ENCODE data around the gene SLC7A6.
"Not testable (repeated sequence)": the region's sequence is repeated elsewhere in the genome, so short reads cannot be mapped to it uniquely, and the experiment has no call there.

The SLC7A6 gene

DNA sequence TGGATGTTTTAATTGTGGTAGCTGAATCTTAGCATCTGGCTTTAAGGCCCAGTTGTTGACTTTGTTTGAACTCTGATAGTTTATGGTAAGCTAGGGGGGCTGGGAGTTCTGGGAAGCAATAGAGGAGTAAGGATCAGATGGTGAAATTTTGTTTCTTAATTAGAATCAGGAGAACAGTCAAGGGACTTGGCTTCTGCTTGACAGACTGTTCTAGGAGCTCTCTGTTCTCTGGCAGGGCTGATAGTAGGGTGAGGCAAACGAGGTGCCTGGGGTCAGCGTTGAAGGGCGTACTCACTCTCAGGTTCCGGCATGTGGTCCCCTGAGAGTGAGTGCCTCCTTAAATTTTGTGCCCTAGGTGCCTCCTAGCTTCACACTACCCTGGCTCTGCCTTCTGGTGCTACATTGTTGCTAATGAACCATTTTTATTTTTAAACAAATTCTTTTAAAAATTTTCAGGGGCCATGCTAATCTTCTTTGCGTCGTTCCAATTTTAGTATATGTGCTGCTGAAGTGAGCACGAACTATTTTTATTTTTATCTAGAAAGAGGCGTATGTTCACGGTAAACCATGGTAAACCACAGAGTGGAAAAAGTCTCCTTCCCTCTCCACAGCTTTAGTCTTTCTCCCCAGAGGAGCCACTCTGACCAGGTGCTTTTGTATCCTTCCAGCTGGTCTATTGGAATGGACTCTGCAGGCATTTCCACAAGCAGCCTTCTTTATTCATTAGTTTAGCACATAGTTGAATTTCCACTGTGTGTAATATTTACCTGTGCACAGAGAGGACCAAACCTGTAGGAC, 19.7 kb downstream of the SLC7A6 start:
- DNase-seq (ENCODE audit: low read depth in 2 of 2), result no peak

DNA sequence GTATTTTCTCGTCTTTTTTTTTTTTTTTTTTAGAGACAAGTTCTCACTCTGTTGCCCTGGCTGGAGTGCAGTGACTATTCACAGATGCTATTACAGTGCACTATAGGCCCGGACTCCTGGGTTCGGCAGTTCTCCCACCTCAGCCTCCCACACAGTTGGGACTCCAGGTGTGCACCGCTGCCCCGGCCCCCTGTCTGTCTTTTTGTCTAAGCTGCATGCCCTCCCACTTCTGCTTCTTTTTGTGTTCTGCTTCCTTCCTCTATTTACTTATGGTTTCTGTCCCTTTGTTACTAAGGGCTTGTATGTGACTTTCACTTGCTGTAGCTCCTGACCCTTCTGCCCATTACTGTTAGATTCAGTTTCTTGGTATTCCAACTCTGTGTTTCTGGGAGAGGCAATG, 20.5 kb downstream of the SLC7A6 start:
- DNase-seq (ENCODE audit: low read depth in 2 of 2), result no peak

DNA sequence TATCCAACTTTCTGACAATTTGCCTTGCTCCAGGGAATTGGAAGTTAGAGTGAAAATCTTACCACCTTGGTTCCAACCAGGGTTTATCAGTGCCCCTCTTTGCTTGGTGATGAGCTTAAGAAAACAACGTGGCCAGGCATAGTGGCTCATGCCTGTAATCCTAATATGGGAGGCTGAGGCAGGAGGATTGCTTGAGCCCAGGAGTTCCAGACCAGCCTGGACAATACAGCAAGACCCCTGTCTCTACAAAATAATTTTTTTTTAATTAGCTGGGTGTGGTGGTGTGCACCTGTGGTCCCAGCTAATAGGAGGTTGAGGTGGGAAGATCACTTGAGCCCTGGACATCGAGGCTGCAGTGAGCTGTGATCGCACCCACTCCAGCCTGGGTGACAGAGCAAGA, 21.4 kb downstream of the SLC7A6 start:
- no peak for DNase-seq (ENCODE audit: low read depth in 2 of 2)

DNA sequence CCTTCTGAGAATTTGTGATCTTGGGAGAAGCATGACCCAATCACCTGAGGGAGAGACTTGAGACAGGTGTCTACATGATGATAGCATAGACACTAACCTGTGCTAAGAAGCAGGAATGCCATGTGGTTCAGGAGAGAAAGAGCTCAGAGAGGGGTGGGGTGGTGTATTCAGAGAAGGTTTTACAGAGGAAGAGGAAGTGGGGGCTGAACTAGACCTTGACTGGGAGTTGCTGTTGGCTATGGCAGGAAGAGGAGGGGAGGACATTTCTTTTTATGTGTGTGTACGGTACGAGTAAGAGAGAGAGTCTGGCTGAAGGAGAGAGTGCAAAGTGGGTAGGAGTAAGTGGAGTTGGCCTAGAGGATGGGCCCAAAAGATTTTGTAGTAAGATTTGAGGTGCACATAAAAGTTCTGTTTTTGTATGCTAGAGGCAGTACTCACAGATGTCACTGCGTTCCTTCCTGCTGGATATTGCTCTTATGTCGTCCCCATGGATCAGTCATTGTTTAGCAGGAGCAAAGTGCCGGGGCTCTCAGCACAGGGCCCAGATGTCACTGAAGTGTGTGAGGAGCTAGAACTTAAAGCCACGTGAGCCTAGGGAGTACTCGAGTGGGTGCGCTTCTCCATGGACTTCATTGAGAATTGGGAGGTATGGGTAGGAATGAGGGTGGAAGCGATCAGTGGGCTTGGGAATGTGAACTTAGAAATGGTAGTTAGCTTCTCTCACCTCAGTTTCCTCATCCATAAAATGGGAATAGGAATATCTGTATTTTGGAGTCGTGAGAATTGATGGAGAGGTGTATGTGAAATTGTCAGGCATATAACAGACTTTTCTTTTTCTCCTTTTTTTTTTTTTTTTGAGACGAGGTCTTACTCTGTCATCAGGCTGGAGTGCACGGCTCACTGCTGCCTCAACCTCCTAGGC, 22.1 kb downstream of the SLC7A6 start:
- no peak for DNase-seq (ENCODE audit: low read depth in 2 of 2)

DNA sequence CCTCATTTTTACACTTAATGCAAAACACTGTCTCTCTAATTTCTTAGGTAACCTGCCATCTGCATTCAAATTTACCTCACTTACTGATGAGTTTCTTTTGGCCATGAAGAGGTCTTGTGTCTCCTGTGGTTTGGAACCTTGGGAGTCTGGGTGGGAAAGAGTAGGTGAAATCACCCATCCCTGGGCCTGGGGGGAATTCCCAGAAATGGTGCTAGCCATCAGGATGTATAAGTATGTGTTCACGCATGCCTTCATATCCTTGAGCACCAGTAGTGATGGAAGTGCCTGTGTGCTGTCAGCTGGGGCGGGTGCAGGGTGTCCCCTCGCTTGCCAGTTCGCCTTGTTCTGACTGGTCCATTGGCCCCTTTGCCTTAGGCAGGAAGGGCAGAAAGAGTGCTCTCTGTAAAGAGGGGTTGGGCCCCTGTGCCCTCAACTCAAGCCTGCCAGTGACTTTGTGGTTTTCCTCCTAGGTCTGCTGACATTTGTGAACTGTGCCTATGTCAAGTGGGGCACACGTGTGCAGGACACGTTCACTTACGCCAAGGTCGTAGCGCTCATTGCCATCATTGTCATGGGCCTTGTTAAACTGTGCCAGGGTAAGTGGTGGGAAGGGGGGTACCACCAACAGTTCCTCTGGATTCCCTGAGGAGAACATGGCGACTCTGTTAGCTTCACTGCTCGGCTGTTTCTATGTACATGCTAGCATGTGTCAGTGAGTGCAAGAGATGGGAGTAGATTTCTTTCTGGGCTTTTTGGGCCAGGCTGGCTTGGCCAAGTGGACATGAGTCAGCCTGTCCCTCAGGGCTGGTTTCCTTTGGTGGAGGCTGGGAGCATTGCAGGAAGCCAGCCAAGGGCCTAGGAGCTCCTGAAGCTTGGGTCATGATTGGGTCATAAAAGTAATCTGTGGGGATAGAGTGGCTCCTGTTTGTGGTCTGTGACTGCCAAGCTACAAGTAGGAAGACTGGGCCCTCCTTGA, 23.2 kb downstream of the SLC7A6 start:
- DNase-seq (ENCODE audit: low read depth in 2 of 2), result no peak

DNA sequence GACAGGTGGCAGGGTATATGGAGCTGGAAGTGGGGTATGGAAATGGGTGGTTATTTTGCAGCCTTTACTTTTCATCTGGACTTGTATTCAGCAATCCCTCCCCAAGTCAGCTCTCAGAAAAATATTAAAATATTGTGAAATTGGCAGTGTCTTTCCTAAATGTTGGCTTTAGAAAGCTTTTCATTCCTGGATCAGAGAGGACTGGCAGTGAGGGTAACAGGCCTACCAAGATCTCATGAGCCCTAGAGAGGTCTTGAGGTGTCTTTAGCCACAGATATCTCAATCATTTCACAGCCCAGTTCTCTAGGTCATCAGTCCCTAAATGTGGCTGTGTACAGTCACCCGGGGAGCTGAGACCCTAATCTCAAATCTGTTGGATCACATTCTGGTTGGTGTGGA, 23.9 kb downstream of the SLC7A6 start:
- DNase-seq (ENCODE audit: low read depth in 2 of 2), result no peak

DNA sequence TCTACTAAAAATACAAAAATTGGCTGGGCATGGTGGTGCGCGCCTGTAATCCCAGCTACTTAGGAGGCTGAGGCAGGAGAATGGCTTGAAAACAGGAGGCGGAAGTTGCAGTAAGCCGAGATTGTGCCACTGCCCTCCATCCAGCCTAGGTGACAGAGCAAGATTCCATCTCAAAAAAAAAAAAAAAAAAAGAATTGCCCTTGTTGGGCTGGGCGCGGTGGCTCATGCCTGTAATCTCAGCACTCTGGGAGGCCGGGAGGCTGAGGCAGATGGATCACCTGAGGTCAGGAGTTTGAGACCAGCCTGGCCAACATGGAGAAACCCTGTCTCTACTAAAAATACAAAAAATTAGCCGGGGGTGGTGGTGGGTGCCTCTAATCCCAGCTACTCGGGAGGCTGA, 24.5 kb downstream of the SLC7A6 start:
- DNase-seq (ENCODE audit: low read depth in 2 of 2), result not testable (repeated sequence)

DNA sequence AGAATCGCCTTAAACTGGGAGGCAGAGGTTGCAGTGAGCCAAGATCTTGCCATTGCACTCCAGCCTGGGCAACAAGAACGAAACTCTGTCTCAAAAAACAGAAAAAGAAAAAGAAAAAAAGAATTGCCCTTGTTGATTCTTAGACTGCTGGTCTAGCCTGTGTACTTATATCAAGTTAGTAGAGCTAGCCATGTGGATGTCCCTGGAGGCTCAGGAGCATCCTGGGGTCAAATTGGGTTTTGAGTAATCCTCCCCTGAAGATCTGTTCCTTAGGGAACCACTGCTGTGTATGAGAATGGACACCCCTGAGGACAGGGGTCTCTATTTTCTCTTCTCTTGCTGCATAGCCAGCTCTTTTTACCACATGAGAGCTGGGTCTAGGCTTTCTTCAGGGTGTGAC, 24.9 kb downstream of the SLC7A6 start:
- DNase-seq (ENCODE audit: low read depth in 2 of 2), result no peak

DNA sequence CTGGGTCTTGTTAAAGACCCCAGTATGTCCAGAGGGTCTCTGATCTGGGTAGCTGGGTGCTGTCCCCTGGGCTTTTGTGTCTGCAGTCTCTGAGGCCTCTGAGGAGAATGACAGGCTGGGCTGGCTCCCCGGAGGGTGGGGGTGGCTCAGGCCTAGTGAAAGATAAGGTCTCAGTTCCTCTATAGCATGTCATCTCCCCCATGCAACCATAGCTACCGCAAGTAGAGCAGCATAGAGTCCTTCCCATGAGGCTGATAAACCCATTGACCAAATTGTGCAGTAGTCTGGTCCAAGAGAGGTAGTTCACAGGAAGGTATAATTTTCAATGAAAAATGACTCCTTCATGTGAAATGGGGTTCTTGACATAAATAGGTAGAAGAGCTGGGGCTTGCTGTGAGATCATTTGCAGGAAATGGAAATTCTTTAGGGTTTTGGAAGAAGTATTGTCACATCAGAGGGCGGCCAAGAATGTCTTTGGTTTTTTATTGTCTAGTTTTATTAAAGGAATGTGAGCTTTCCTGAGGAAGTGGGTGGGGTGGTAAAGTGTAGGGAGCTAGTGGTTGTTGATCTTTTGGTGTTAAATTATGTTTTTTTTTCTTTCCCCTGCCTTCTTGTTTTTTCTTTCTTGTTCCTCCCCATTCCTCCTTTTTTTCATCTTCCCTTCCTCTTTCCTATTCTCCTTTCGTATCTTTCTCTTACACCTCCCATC, 25.4 kb downstream of the SLC7A6 start:
- DNase-seq (ENCODE audit: low read depth in 2 of 2), result no peak

DNA sequence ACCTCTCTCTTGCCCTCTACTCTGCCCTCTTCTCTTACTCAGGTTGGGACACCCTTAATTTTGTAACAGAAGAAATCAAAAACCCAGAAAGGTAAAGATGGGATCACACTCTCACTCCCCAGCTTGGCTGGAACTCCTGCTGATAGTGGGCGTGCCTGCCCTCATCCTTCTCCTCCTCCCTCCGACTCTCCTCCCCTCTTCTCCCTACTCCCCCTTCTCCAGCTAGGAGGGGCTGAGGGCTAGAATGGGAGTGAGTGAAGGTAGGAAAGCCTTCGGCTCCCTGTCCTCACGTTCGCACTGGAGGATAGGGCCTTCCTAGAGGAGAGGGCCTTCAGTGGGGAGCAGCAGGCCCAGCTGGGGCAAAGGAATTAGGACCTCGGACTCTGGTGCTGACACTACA, 26.1 kb downstream of the SLC7A6 start:
- DNase-seq (ENCODE audit: low read depth in 2 of 2), result no peak

DNA sequence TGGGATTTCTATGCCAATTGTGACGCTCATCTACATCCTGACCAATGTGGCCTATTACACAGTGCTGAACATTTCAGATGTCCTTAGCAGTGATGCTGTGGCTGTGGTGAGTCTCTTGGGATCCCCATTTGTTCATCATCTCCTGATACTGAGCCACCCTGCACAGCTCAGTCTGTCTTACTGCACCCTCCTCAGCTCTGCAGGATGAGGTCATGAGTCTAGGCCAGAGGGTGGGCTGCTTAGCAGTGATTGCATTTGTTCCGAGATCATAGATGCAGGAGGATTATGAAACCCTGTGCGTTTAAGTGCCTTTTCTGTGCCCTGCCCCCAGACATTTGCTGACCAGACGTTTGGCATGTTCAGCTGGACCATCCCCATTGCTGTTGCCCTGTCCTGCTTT, 26.9 kb downstream of the SLC7A6 start:
- no peak for DNase-seq (ENCODE audit: low read depth in 2 of 2)

DNA sequence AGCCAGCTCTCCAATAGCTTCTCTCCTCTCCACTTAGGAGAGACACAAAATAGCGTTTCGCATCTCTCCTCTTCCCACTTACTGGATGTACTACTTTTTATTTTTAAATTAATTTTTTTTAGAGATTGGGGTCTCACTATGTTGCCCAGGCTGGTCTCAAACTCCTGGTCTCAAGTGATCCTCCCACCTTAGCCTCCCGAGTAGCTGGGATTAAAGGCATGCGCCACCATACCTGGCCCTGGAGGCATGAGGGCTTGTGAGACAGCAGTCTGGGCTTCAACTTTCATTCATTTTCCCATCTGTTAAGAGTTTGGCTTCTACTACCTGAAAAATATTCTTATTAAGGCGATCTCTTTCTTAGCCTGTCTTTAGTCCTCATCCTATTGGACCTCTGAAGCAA, 28.1 kb downstream of the SLC7A6 start:
- no peak for DNase-seq (ENCODE audit: low read depth in 2 of 2)

DNA sequence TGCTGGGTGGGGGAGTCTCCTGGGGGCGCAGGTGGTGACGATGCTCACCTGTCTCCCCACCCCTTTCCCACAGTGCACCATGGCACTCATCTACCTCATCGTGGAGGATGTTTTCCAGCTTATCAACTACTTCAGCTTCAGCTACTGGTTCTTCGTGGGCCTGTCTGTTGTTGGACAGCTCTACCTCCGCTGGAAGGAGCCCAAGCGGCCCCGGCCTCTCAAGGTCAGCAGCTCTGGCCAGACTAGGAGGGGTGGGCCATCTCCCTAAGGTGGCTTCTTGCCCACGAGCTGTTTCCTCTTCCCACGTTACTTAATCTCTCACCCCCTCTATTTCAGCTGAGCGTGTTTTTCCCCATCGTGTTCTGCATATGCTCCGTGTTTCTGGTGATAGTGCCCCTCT, 32.0 kb downstream of the SLC7A6 start:
- no peak for DNase-seq (ENCODE audit: low read depth in 2 of 2)

DNA sequence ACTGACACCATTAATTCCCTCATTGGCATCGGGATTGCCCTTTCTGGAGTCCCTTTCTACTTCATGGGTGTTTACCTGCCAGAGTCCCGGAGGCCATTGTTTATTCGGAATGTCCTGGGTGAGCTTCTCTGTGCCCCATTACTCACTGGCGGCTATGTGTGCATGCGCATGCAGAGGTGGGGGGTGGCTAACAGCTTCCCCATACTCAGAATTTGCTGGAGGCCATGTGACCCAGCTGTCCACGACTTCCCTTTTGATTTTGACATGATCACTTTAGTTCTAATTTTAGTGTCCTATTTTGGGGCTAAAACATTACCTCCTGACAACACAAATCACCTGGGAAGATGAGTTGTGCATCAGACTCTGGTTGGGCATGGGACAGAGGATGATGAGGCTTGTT, 32.4 kb downstream of the SLC7A6 start:
- no peak for DNase-seq (ENCODE audit: low read depth in 2 of 2)

DNA sequence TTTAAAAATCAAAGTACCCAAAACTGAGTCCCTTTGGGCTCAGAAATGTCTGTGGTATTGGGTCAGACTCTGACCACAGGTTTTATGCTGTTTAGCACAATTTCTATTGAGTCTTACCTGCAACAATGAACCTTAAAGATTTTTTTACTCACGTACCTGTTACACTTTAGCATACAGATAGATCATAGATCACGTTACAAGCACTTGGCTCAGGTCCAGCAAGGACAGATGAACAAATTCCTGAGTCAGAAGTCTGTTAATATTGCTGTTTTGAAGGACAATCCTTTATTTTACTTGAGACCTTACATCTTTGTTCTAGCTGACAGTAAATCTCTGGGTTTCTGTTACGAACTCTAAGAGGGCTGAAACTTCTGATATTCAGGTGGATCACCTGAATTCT, 33.6 kb downstream of the SLC7A6 start:
- no peak for DNase-seq (ENCODE audit: low read depth in 2 of 2)

DNA sequence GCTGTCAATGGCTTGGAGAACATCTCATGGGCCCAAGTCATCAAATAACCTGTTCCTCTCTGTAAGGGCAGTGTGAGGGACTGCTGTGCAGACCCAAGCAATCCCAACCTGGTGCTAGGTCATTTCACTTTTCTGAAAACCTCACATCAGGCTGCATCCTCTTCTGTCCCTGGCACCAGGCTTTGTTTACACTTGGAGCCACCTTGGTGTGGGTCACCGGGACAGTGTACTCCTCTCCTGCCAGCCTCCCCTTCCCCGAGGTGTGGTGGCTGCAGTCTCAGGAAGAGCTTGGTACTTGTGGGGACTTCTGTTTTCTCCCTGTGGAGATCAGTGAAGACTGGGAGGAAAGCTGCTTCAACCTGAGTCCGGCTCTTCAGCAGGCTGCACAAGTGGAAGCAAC, 34.0 kb downstream of the SLC7A6 start:
- DNase-seq (ENCODE audit: low read depth in 2 of 2), result no peak

DNA sequence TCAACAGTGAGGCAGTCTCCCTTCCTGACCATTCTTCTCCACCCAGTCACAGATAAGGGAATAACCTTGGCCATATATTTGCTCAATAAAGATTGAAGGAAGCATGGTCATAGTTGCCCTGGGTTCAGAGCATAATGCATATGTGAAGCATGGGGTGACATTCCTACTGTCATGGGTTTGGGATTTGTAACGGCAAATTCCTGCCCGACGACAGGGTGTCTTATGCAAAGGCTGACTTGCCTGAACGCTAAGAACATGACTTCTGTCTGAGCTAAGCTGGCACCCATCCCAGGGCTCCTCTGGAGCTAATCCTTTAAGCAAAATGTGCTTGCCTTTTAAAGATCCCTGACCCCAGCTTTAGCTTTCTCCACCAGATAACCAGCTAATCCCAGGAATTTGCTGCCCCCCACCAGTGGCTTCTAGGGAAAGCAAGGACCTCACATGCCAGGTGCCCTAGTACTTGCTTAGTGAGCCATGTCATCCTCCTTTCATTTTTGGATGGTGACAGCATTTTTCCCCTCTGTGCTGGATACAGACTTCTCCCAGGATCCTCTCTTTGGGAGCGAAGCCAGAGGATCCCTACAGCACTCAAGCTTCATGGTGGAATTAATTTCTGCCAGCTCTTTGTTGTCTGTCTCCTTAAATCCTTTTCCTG, 34.7 kb downstream of the SLC7A6 start:
- DNase-seq (ENCODE audit: low read depth in 2 of 2), result no peak

DNA sequence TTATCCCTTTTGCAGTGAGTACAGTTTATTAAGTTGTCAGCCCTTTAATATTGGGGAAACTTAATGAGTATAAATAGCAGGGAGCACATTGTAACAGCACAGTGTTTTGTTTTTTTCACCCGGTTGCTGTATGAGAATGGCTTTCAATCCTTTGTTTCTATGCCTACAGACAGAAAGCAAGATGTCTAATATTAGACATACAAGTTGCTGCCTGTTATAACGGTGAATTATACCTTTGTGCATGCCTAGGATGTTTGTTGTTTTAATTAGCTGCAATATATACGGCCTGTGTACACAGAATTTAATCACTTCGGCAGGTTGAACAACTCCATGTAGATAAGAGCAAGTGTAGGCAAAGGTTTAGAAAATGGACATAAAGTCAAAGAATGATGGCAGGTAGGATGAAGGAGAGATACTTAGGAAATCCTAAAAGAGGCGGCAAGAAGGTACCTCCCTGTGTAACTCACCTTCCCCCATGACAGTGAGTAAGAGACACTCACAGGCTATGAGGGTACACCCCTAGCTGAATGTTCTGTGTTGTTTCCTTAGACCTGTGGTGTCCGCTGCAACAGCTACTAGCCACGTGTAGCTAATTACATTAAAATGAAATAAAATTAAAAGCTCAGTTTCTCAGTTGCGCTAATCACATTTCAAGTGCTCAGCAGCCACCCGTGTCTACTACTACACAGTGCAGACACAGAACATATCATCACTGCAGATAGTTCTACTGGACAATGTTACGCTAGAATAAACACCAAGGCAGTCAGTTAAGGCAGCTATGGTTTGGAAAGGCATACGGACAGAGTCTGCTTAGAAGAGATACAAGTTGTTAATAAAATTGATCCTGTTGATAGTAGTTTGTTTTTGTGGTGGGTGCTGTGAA, 35.5 kb downstream of the SLC7A6 start:
- DNase-seq (ENCODE audit: low read depth in 2 of 2), result no peak

DNA sequence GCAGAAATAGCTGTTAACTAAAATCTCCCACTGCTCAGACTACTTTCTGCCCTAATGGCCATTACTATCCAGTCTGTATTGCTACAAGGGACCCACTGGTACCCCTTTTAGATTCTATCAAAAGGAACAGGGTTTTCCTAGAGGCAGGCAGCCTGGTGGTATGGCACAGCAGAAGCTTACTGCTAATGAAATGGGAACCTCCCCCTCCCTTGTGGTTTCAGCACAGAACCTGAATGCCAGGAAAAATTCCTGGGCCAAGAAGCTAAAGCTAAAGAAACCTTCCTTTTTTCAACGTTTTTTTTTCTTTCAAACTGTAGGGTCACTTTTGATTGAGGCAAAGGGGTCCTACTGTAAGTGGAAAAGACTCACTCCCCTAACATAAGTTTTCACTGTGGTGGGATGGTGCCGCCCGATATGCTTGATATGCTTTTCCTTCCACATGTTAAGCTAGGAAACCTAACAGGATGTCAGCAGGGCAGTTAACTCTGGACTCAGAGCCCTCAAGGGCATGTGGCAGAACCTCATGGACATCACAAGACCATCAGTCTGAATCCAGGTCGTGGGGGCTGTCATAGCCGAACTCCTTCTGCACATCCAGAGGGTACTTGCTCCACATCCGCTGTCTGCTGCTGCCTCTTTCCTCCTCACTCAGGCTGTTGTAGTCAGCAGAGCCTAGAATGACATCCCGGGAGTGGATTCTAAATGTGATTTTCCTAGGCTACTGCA, 36.6 kb downstream of the SLC7A6 start:
- DNase-seq (ENCODE audit: low read depth in 2 of 2), result no peak
